ENCODE data around the gene UBR3. TPM values are rescaled to one million over a fixed set of nuclear protein-coding genes. Genes with fewer than 3 reads are reported as not detected.

The UBR3 gene
- total and polyA plus RNA-seq, 8 donors, result 7.3 to 26.8 (median 20.5) TPM

- DNase-seq (no peak), FAIRE-seq (no peak), ATAC-seq (no peak)
- no peaks in the 10 kb centered on the region for H3K4me1 ChIP-seq
- 100% methylated on average over 1 of the region's 1 CpG for WGBS, 2 donors
- no peak overlapping the region for H3K27ac ChIP-seq
- intact Hi-C loops (cut with DNase I), result no loop called here
- no peak for TF ChIP-seq CTCF (IDR thresholded peaks at IDR 0.05)
- H3K36me3 ChIP-seq, result peaks cover 0 to 14% (median 0%) of the 10 kb centered on the region in 3 donors
- no peak overlapping the region for H3K4me3 ChIP-seq
- H3K27me3 ChIP-seq, result no peaks in the 10 kb centered on the region
- no peaks in the 10 kb centered on the region for H3K9me3 ChIP-seq
Measured at GRCh38 chr2:170031288-170031687, 204.0 kb downstream of the UBR3 start.

- no peak overlapping the region for H3K27ac ChIP-seq
- DNase-seq, result no peak
- WGBS, 2 donors, result 71 to 74% methylated on average over 4 of the region's 4 CpGs
- H3K9me3 ChIP-seq, result no peaks in the 10 kb centered on the region
- intact Hi-C loops (cut with DNase I), result no loop called here
- no peak for TF ChIP-seq CTCF (IDR thresholded peaks at IDR 0.05)
- no peak overlapping the region for H3K4me3 ChIP-seq
- H3K4me1 ChIP-seq, result no peaks in the 10 kb centered on the region
- FAIRE-seq, result no peak
- no peak for ATAC-seq
- H3K27me3 ChIP-seq, result no peaks in the 10 kb centered on the region
- H3K36me3 ChIP-seq, result peaks cover 0 to 14% (median 0%) of the 10 kb centered on the region in 3 donors
Measured at GRCh38 chr2:170034596-170034995, 207.3 kb downstream of the UBR3 start.

GRCh38 chr2:170038734-170039133 lies 211.5 kb downstream of the UBR3 start:
- TF ChIP-seq CTCF (IDR thresholded peaks at IDR 0.05), result no peak
- H3K4me1 ChIP-seq, result no peaks in the 10 kb centered on the region
- intact Hi-C loops (cut with DNase I), result no loop called here
- ATAC-seq (no peak), DNase-seq (no peak), FAIRE-seq (no peak)
- H3K36me3 ChIP-seq, result no peaks in the 10 kb centered on the region
- 97 to 99% methylated on average over 4 of the region's 4 CpGs for WGBS, 2 donors
- H3K4me3 ChIP-seq, result no peak overlapping the region
- H3K9me3 ChIP-seq, result no peaks in the 10 kb centered on the region
- no peak overlapping the region for H3K27ac ChIP-seq
- H3K27me3 ChIP-seq, result no peaks in the 10 kb centered on the region

GRCh38 chr2:170039401-170040172 lies 212.3 kb downstream of the UBR3 start:
- Histone ChIP-seq H3K27ac (no peak overlapping the region), H3K4me1 (no peaks in the 10 kb centered on the region), H3K27me3 (no peaks in the 10 kb centered on the region), H3K9me3 (no peaks in the 10 kb centered on the region), H3K36me3 (no peaks in the 10 kb centered on the region), H3K4me3 (no peak overlapping the region)
- DNase-seq, result no peak
- no peak for TF ChIP-seq CTCF (IDR thresholded peaks at IDR 0.05)
- 28 to 33% methylated on average over 2 of the region's 2 CpGs for WGBS, 2 donors
- ATAC-seq, result no peak
- intact Hi-C loops (cut with DNase I), result no loop called here
- FAIRE-seq, result no peak

GRCh38 chr2:170044751-170045478 lies 217.7 kb downstream of the UBR3 start:
- WGBS, 2 donors, result 87 to 92% methylated on average over 3 of the region's 3 CpGs
- no peak for FAIRE-seq

More at GRCh38 chr2:170044751-170045478, 217.7 kb downstream of the UBR3 start:
- Histone ChIP-seq H3K27ac (no peak overlapping the region), H3K4me1 (no peaks in the 10 kb centered on the region), H3K36me3 (no peaks in the 10 kb centered on the region), H3K27me3 (no peaks in the 10 kb centered on the region), H3K4me3 (no peak overlapping the region), H3K9me3 (no peaks in the 10 kb centered on the region)
- no peak for TF ChIP-seq CTCF (IDR thresholded peaks at IDR 0.05)
- no peak for ATAC-seq
- intact Hi-C loops (cut with DNase I), result no loop called here
- no peak for DNase-seq
